Mesothelial cell of epicardium (in vitro differentiated cells): ENCODE results near the gene PSMD6. TPM values are rescaled to one million over a fixed set of nuclear protein-coding genes. Genes with fewer than 3 reads are reported as not detected.

Experiments
- DNase-seq, 2 experiments: peaks; one replicate each; pipeline ENCODE4 v3.0.0; 2021; ENCODE audit warnings: low spot score in 2 of 2; ENCODE audit not compliant: unreplicated experiment in 2 of 2
- H3K27ac Mint-ChIP-seq: 2 replicates; pipeline ENCODE4 v1.8.0; 2021; ENCODE audit warnings: mixed read lengths
- H3K27me3 Mint-ChIP-seq: 2 replicates; pipeline ENCODE4 v1.8.0; 2021; ENCODE audit warnings: low read depth, mixed read lengths
- H3K36me3 Mint-ChIP-seq: 2 replicates; pipeline ENCODE4 v1.8.0; 2021; ENCODE audit warnings: mixed read lengths
- H3K4me1 Mint-ChIP-seq: 2 replicates; pipeline ENCODE4 v1.8.0; 2021; ENCODE audit warnings: mixed read lengths
- H3K4me3 Mint-ChIP-seq: 2 replicates; pipeline ENCODE4 v1.8.0; 2021; ENCODE audit warnings: mild to moderate bottlenecking, moderate library complexity, mixed read lengths
- H3K9me3 Mint-ChIP-seq: 2 replicates; pipeline ENCODE4 v1.8.0; 2021; ENCODE audit warnings: mixed read lengths
- CTCF ChIP-seq: fragments of 200-600 bp; sonication (generic); IDR thresholded peaks from one replicate; pipeline ENCODE4 v1.5.0; 2021; ENCODE audit warnings: antibody characterized with exemption; ENCODE audit not compliant: unreplicated experiment
- total RNA-seq: library from RNA; stranded (reverse); gene quantifications from 3 replicates; pipeline ENCODE4 v1.2.1, GENCODE V29; 2021

The PSMD6 gene
- total RNA-seq, 1 donor from 2014 or later: 73.4 TPM

GRCh38 chr3:63991666-63992065 lies 31.6 kb downstream of the PSMD6 start:
- DNase-seq: no peak
- peaks cover 22% of the 10 kb centered on the region for H3K36me3 Mint-ChIP-seq
- H3K4me3 Mint-ChIP-seq: no peak overlapping the region
- no peaks in the 10 kb centered on the region for H3K27me3 Mint-ChIP-seq
- no peak for TF ChIP-seq CTCF
- no peaks in the 10 kb centered on the region for H3K9me3 Mint-ChIP-seq
- H3K4me1 Mint-ChIP-seq: no peaks in the 10 kb centered on the region
- no peak overlapping the region for H3K27ac Mint-ChIP-seq

GRCh38 chr3:63990733-63991132 lies 32.6 kb downstream of the PSMD6 start:
- peaks cover 13% of the 10 kb centered on the region for H3K36me3 Mint-ChIP-seq
- H3K9me3 Mint-ChIP-seq: no peaks in the 10 kb centered on the region
- no peak overlapping the region for H3K4me3 Mint-ChIP-seq
- H3K27ac Mint-ChIP-seq: no peak overlapping the region
- TF ChIP-seq CTCF: no peak
- no peaks in the 10 kb centered on the region for H3K27me3 Mint-ChIP-seq
- no peaks in the 10 kb centered on the region for H3K4me1 Mint-ChIP-seq
- no peak for DNase-seq

GRCh38 chr3:63990204-63990603 lies 33.1 kb downstream of the PSMD6 start:
- Mint-ChIP-seq H3K27me3 (no peaks in the 10 kb centered on the region), H3K4me1 (no peaks in the 10 kb centered on the region), H3K27ac (no peak overlapping the region), H3K9me3 (no peaks in the 10 kb centered on the region), H3K36me3 (peaks cover 14% of the 10 kb centered on the region), H3K4me3 (no peak overlapping the region)
- no peak for TF ChIP-seq CTCF
- no peak for DNase-seq

GRCh38 chr3:63988943-63989342 lies 34.4 kb downstream of the PSMD6 start:
- no peak for TF ChIP-seq CTCF
- Mint-ChIP-seq H3K4me3 (no peak overlapping the region), H3K27me3 (no peaks in the 10 kb centered on the region), H3K9me3 (no peaks in the 10 kb centered on the region), H3K36me3 (peaks cover 21% of the 10 kb centered on the region), H3K27ac (no peak overlapping the region), H3K4me1 (no peaks in the 10 kb centered on the region)
- DNase-seq: no peak

GRCh38 chr3:63986831-63987230 lies 36.5 kb downstream of the PSMD6 start:
- no peaks in the 10 kb centered on the region for H3K4me1 Mint-ChIP-seq
- no peak for TF ChIP-seq CTCF
- DNase-seq: no peak
- H3K9me3 Mint-ChIP-seq: no peaks in the 10 kb centered on the region
- peaks cover 23% of the 10 kb centered on the region for H3K36me3 Mint-ChIP-seq
- no peak overlapping the region for H3K27ac Mint-ChIP-seq
- H3K27me3 Mint-ChIP-seq: no peaks in the 10 kb centered on the region
- H3K4me3 Mint-ChIP-seq: no peak overlapping the region

- no peaks in the 10 kb centered on the region for H3K9me3 Mint-ChIP-seq
- peaks cover 20% of the 10 kb centered on the region for H3K36me3 Mint-ChIP-seq
- TF ChIP-seq CTCF: no peak
- no peak for DNase-seq
- H3K27me3 Mint-ChIP-seq: no peaks in the 10 kb centered on the region
- H3K4me1 Mint-ChIP-seq: no peaks in the 10 kb centered on the region
- no peak overlapping the region for H3K27ac Mint-ChIP-seq
- no peak overlapping the region for H3K4me3 Mint-ChIP-seq
Measured at GRCh38 chr3:63986146-63986545, 37.1 kb downstream of the PSMD6 start.
